Keratinocyte (primary cell): ENCODE measurements around the gene ZNF784. TPM values are rescaled to one million over a fixed set of nuclear protein-coding genes. Genes with fewer than 3 reads are reported as not detected.
A peak's percentile ranks its signal among the peaks of the same experiment; 100 is the strongest.

Experiments
- DNase-seq: peaks from one replicate; pipeline ENCODE4 v3.0.0-alpha.2; 2011; ENCODE audit warnings: low read depth, missing footprints, low spot score
- FAIRE-seq: peaks from 2 replicates; lab custom pipeline; 2011; peaks lifted over from hg19 to GRCh38; lab: Jason Lieb, UNC
- H2AFZ ChIP-seq: 2 replicates; pipeline ENCODE4 v1.6.0; 2012; ENCODE audit warnings: low read length, control low read depth, inconsistent platforms; ENCODE audit not compliant: control insufficient read depth
- H3K27ac ChIP-seq: 2 replicates; pipeline ENCODE4 v1.5.1; 2011; ENCODE audit warnings: low read length; ENCODE audit not compliant: control insufficient read depth, insufficient read depth
- H3K27me3 ChIP-seq: 3 replicates; pipeline ENCODE4 v1.6.0; 2011; ENCODE audit warnings: low read length; ENCODE audit not compliant: control insufficient read depth, insufficient read depth; ENCODE audit errors: extremely low read depth
- H3K36me3 ChIP-seq, 2 experiments: 2 replicates in 1 of 2; 3 replicates in 1 of 2; pipeline ENCODE4 v1.5.1; 2011; ENCODE audit warnings: low read length in 2 of 2, mild to moderate bottlenecking in 1 of 2; ENCODE audit not compliant: control insufficient read depth in 2 of 2, insufficient read depth in 2 of 2; ENCODE audit errors: extremely low read depth in 1 of 2
- H3K4me1 ChIP-seq: 3 replicates; pipeline ENCODE4 v1.5.1; 2011; ENCODE audit warnings: low read length; ENCODE audit not compliant: control insufficient read depth, insufficient read depth; ENCODE audit errors: extremely low read depth
- H3K4me2 ChIP-seq: 3 replicates; pipeline ENCODE4 v1.6.0; 2011; ENCODE audit warnings: low read depth, low read length; ENCODE audit not compliant: control insufficient read depth, insufficient read depth; ENCODE audit errors: extremely low read depth
- H3K4me3 ChIP-seq, 3 experiments: fragments of 200-600 bp in 1 of 3; sonication (generic) in 1 of 3; 2 replicates in 2 of 3; 3 replicates in 1 of 3; pipeline ENCODE4 v1.5.1; 2011 to 2016; ENCODE audit warnings: low read length in 3 of 3, mild to moderate bottlenecking in 3 of 3, control low read depth in 2 of 3, inconsistent platforms in 1 of 3, low read depth in 1 of 3, mixed read lengths in 1 of 3, mixed run types in 1 of 3, moderate library complexity in 1 of 3; ENCODE audit not compliant: control insufficient read depth in 2 of 3, insufficient read depth in 2 of 3; ENCODE audit errors: extremely low read depth in 1 of 3
- H3K79me2 ChIP-seq: 2 replicates; pipeline ENCODE4 v1.6.0; 2012; ENCODE audit warnings: low read length; ENCODE audit not compliant: control insufficient read depth, insufficient read depth
- H3K9ac ChIP-seq: 3 replicates; pipeline ENCODE4 v1.6.0; 2011; ENCODE audit warnings: low read length; ENCODE audit not compliant: control insufficient read depth, insufficient read depth; ENCODE audit errors: extremely low read depth
- H3K9me1 ChIP-seq: 3 replicates; pipeline ENCODE4 v1.6.0; 2011; ENCODE audit warnings: low read length; ENCODE audit not compliant: control insufficient read depth, insufficient read depth; ENCODE audit errors: extremely low read depth
- H3K9me3 ChIP-seq: 2 replicates; pipeline ENCODE4 v1.5.1; 2012; ENCODE audit warnings: low read depth, low read length; ENCODE audit not compliant: control insufficient read depth
- H4K20me1 ChIP-seq: 3 replicates; pipeline ENCODE4 v1.6.0; 2011; ENCODE audit warnings: low read length; ENCODE audit not compliant: control insufficient read depth, insufficient read depth; ENCODE audit errors: extremely low read depth
- CTCF ChIP-seq, 3 experiments: IDR thresholded peaks in 1 of 3; conservative IDR thresholded peaks in 1 of 3; optimal IDR thresholded peaks in 1 of 3; 2 replicates in 2 of 3; 3 replicates in 1 of 3; pipeline versions ENCODE3 to v1.5.1; 2011; ENCODE audit warnings: low read length in 3 of 3, mild to moderate bottlenecking in 3 of 3, moderate library complexity in 2 of 3, control low read depth in 1 of 3, inconsistent platforms in 1 of 3; ENCODE audit not compliant: insufficient read depth in 2 of 3; ENCODE audit errors: extremely low read depth in 1 of 3
- EZH2 ChIP-seq: IDR thresholded peaks from one replicate; pipeline ENCODE4 v1.6.1; 2012; ENCODE audit warnings: inconsistent platforms, mild to moderate bottlenecking, low read length, moderate library complexity
- dilution Hi-C: fragments of 300-500 bp; cut with MboI; formaldehyde crosslinking; loops from one replicate; pipeline ENCODE4 v1.7.0; 2020; ENCODE audit warnings: low sequenced_read_pairs; ENCODE audit not compliant: extremely low pct_ligation_motif_present
- polyA plus RNA-seq, 5 experiments: library from polyadenylated mRNA; depleted of rRNA in 3 of 5; stranded (reverse) in 3 of 5; stranded (forward) in 1 of 5; unstranded in 1 of 5; fragments of >200 nt; gene quantifications; 1 replicate in 1 of 5; 2 replicates in 3 of 5; 3 replicates in 1 of 5; pipeline versions ENCODE4 v1.2.1 to v1.2.3, GENCODE V29; 2011 to 2012; ENCODE audit warnings: missing spikeins in 2 of 5, low read depth in 1 of 5, low replicate concordance in 1 of 5

Gene ZNF784
- polyA plus RNA-seq, 1 donor (not counting 4 experiments of a cell fraction or from before 2014, with no cell fraction given): 2.1 TPM

GRCh38 chr19:55581823-55582223, 42.5 kb downstream of the ZNF784 start:
- no peaks in the 10 kb centered on the region for H4K20me1 ChIP-seq
- peak overlapping the region; percentile 82 for H3K4me2 ChIP-seq
- no peaks in the 10 kb centered on the region for H3K9me1 ChIP-seq
- no peaks in the 10 kb centered on the region for H3K9me3 ChIP-seq
- H3K4me1 ChIP-seq: peaks cover 19% of the 10 kb centered on the region
- no peak overlapping the region for H3K9ac ChIP-seq
- peaks cover 13% of the 10 kb centered on the region for H3K79me2 ChIP-seq
- H3K36me3 ChIP-seq: peaks cover 0 to 2% of the 10 kb centered on the region in 2 experiments
- H2AFZ ChIP-seq: no peak overlapping the region
- DNase-seq (no peak), FAIRE-seq (no peak)
- no peak overlapping the region for H3K4me3 ChIP-seq
- TF ChIP-seq EZH2 (no peak), CTCF (optimal IDR thresholded peaks at IDR 0.05 in 1 of 3, IDR thresholded peaks at IDR 0.05 in 1 of 3, conservative IDR thresholded peaks at IDR 0.05 in 1 of 3; ENCODE audit: extremely low read depth in 1 of 3, insufficient read depth in 2 of 3, low read length in 3 of 3) (no peak)
- dilution Hi-C loops: no loop called here
- peaks cover 4% of the 10 kb centered on the region for H3K27me3 ChIP-seq
- no peak overlapping the region for H3K27ac ChIP-seq

- DNase-seq (no peak), FAIRE-seq (peak; percentile 44)
- H3K27ac ChIP-seq: peak overlapping the region; percentile 29
- H2AFZ ChIP-seq: peak overlapping the region; percentile 61
- TF ChIP-seq CTCF (optimal IDR thresholded peaks at IDR 0.05 in 1 of 3, IDR thresholded peaks at IDR 0.05 in 1 of 3, conservative IDR thresholded peaks at IDR 0.05 in 1 of 3; ENCODE audit: extremely low read depth in 1 of 3, insufficient read depth in 2 of 3, low read length in 3 of 3): no peak
- H3K79me2 ChIP-seq: peaks cover 13% of the 10 kb centered on the region
- no peaks in the 10 kb centered on the region for H4K20me1 ChIP-seq
- peaks cover 17% of the 10 kb centered on the region for H3K4me1 ChIP-seq
- H3K27me3 ChIP-seq: peaks cover 4% of the 10 kb centered on the region
- H3K36me3 ChIP-seq: peaks cover 0 to 2% of the 10 kb centered on the region in 2 experiments
- H3K9ac ChIP-seq: peak overlapping the region; percentile 53
- H3K4me2 ChIP-seq: peak overlapping the region; percentile 82
- H3K4me3 ChIP-seq: peak overlapping the region; percentile 80 to 97 (median 91)
- H3K9me3 ChIP-seq: no peaks in the 10 kb centered on the region
- dilution Hi-C loops: no loop called here
- no peaks in the 10 kb centered on the region for H3K9me1 ChIP-seq
These were observed 43.1 kb downstream of the ZNF784 start for GRCh38 chr19:55581145-55581822.
